Lower leg skin (tissue), 3 donors: ENCODE measurements around the gene TMEM62.

Experiments
- POLR2A ChIP-seq, 2 donors: fragments of 450-650 bp; IDR thresholded peaks; one replicate each; pipeline ENCODE4 v1.6.1; 2016 to 2017; ENCODE audit warnings: antibody characterized with exemption in 2 of 2, mild to moderate bottlenecking in 1 of 2, moderate library complexity in 1 of 2
- TF ChIP-seq, protein P1 (sequence below), 3 donors: fragments of 450-650 bp; IDR thresholded peaks; one replicate each; pipeline ENCODE4 v1.5.1; 2016; ENCODE audit warnings: antibody characterized with exemption in 3 of 3, mild to moderate bottlenecking in 3 of 3, moderate library complexity in 2 of 3

DNA sequence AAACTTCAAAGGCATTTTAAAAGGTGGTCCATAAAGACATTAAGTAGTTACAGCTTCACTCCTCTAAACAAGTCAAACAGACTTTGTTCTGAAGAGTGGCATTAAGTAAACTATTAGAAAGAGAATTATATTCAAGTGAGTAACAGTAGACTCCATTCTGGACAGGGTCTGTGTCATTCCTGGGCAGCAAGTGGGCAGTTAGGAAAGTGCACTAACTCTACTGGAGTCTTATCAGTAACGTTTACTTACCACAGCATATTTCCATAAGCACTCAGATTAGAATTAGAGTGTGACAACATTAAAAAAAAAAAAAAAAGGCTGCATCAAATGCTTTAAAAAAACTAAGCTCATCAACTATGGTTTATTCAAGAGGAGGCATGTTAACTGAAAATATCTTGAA is 38.1 kb upstream of the TMEM62 start:
- no peak for TF ChIP-seq POLR2A (IDR thresholded peaks at IDR 0.05)
- TF ChIP-seq, protein P1, sequence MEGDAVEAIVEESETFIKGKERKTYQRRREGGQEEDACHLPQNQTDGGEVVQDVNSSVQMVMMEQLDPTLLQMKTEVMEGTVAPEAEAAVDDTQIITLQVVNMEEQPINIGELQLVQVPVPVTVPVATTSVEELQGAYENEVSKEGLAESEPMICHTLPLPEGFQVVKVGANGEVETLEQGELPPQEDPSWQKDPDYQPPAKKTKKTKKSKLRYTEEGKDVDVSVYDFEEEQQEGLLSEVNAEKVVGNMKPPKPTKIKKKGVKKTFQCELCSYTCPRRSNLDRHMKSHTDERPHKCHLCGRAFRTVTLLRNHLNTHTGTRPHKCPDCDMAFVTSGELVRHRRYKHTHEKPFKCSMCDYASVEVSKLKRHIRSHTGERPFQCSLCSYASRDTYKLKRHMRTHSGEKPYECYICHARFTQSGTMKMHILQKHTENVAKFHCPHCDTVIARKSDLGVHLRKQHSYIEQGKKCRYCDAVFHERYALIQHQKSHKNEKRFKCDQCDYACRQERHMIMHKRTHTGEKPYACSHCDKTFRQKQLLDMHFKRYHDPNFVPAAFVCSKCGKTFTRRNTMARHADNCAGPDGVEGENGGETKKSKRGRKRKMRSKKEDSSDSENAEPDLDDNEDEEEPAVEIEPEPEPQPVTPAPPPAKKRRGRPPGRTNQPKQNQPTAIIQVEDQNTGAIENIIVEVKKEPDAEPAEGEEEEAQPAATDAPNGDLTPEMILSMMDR (IDR thresholded peaks at IDR 0.05): no peak
